Stimulated activated naive CD8-positive, alpha-beta T cell treated with anti-CD3 and anti-CD28 coated beads, Interleukin-15, Interleukin-2, amounts not matched to agents 100 U/mL and 50 U/mL, for 24 hours (primary cell): ENCODE results near the gene COG2.

Source experiments
- ATAC-seq: fragments of 150-1000 bp; cut with Tn5 transposase; one replicate; pipeline ENCODE4 v1.10.0; 2021
- DNase-seq: peaks from one replicate; pipeline ENCODE4 v3.0.0; 2021

The COG2 gene

GRCh38 chr1:230701895-230702768 lies 59.9 kb downstream of the COG2 start:
- no peak for ATAC-seq

GRCh38 chr1:230702934-230703678 lies 60.8 kb downstream of the COG2 start:
- no peak for DNase-seq

More at GRCh38 chr1:230701895-230702768, 59.9 kb downstream of the COG2 start:
- DNase-seq = no peak

GRCh38 chr1:230703679-230704385 lies 61.6 kb downstream of the COG2 start:
- DNase-seq = no peak
- no peak for ATAC-seq

More at GRCh38 chr1:230702934-230703678, 60.8 kb downstream of the COG2 start:
- ATAC-seq = no peak

- DNase-seq = no peak
- no peak for ATAC-seq
Measured at GRCh38 chr1:230704830-230705229, 62.5 kb downstream of the COG2 start.

- DNase-seq (no peak), ATAC-seq (no peak)
Measured at GRCh38 chr1:230705289-230706019, 63.2 kb downstream of the COG2 start.

DNA sequence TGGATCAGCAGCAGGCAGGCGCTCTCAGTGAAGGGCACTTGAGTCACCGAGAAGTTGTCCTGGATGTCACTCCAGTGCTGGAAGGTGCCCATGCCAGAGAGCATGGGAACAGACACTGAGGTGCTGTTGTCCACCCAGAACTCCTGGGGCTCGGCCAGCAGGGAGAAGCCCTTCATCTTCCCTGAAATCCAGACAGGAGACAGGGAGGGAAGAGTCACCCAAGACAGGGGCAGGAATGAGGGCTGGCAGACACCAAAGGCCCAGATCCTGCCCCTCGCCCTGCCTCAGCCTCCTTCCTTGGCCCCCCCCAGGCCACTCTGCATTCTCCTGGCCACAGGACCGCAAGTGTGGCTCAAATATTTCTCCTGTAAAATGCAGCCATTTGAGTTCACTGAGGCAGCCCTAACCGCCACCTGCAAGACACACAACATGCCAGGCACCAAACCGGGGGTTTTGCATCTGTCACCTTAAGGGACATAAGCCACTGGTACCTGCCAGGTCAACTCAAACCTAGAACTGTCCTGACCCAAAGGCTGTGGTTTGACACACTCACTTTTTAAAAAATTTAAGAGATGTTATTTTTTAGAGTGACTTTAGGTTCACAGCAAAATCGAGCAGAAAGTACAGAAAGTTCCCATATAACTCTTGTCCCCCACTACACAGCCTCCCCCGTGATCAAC lies 63.9 kb downstream of the COG2 start:
- no peak for ATAC-seq
- DNase-seq = no peak

- no peak for DNase-seq
- ATAC-seq = no peak
Measured at GRCh38 chr1:230706887-230707731, 64.8 kb downstream of the COG2 start.

GRCh38 chr1:230707732-230708630 lies 65.7 kb downstream of the COG2 start:
- ATAC-seq = no peak
- DNase-seq = no peak

DNA sequence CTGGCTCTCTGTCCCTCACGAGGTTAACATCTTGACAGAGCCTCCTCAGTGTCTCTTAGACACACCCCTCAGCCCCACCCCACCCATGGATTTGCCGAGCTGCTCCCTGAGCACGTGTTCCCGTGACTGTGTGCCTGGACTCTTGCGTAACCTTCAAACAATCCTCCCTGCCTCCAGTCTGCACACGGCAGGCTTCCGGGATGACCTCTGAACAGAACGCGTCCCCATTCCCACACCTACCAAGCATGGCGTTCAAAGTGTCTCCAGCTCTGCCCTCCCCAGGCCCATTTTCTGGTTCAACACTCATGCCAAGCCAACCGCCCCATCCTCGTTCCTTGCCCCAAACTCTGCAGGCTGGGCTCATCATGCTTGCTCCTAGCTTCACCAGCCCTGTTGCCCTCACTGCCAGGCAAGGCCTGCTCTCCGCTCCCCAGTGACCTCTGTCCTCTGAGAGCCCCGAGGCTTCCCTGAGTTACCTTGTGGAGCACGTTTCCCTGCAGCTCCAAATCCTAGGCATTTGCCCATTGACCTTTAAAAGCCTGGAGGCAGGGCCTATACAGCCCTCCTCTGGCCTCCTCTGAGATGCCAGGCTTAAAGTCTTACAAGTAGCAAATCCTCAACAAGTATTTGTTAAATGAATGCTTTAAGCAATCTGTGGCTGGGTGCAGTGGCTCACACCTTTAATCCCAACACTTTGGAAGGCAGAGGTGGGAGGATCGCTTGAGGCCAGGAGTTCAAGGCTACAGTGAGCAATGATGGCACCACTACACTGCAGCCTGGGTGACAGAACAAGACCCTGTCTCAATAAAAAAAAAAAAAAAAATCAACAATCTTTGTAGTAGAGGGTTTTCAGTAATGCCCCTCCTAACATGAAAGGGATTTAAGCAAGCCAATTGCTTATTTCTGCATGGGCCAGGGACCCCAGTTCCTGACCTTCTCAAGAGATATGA lies 66.6 kb downstream of the COG2 start:
- ATAC-seq (no peak), DNase-seq (no peak)

- ATAC-seq (no peak), DNase-seq (no peak)
Measured at GRCh38 chr1:230709619-230710542, 67.6 kb downstream of the COG2 start.

GRCh38 chr1:230710543-230710904 lies 68.2 kb downstream of the COG2 start:
- ATAC-seq = no peak
- no peak for DNase-seq

DNA sequence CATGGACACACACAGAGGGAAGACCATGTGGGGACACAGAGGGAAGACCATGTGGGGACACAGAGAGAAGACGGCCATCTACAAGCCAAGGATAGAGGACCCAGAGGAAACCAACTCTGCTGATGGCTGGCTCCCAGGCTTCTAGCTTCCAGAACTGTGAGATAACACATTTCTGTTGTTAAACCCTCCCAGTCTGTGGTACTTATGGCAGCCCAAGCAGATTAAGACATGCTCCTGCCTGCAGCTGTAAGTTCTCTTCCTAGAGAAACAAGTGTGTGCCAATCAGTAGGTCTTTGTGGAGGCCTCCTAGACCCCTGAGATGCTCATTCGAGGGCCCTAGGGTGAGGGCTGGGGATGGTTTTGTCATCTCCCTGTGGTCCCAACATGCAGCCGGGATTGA lies 69.0 kb downstream of the COG2 start:
- ATAC-seq (no peak), DNase-seq (no peak)

GRCh38 chr1:230712470-230712942 lies 70.2 kb downstream of the COG2 start:
- no peak for DNase-seq
- ATAC-seq = no peak

GRCh38 chr1:230713138-230713537 lies 70.9 kb downstream of the COG2 start:
- DNase-seq (no peak), ATAC-seq (no peak)

- DNase-seq (no peak), ATAC-seq (no peak)
Measured at GRCh38 chr1:230713547-230713914, 71.2 kb downstream of the COG2 start.

GRCh38 chr1:230713915-230714764 lies 71.9 kb downstream of the COG2 start, which contains the start of gene AGT:
TSS of gene AGT (minus strand) at chr1:230714122. CDS start at chr1:230710823, 3,299 bp downstream.
- ATAC-seq = no peak
- no peak for DNase-seq
